ENCODE measurements around the gene RASA3.

The RASA3 gene

DNA sequence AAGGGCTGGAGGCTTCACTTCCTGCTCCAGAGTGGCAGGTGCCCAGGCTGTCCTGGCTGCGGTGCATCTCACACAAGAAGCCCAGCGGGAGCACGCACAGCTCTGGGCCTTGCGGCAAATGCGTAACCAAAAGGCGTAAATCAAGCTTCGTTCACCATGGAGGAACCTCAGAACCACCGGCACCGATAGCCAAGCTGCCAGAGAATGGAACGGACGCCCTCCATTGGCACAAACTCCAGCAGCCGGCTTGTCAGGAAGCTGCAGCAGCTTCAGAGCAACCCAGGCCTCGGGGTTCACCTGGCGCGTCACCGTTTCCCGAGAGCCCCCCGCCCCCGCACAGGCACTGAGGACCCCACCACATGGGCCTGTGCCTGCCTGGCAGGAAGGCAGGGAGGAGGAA, 76.7 kb downstream of the RASA3 start:
- no peak for DNase-seq (ENCODE audit: low read depth in 2 of 2)

DNA sequence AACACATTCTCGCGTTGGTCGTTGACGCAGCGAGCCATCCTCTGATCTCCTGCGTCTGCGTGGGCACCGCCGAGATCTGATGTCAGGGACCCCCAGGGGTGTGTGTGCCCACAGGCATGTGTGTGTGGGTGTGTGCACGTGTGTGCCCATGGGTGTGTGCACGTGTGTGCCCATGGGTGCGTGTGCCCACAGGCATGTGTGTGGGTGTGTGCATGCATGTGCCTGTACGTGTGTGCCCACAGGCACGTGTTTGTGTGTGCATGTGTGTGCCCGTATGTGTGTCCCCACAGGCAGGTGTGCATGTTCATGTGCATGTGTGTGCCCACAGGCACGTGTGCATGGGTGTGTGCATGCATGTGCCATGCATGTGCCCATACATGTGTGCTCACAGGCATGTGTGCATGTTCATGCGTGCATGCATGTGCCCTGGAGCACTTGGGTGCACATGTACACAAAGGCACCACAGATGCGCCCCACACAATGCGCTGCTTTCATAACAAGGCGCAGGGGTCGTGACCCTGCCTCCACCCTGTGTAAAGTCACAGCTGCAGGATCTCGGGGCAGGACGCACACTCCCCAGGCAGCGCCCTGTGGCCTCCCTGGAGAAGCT, 77.5 kb downstream of the RASA3 start:
- DNase-seq (ENCODE audit: low read depth in 2 of 2), result no peak

- DNase-seq (ENCODE audit: low read depth in 2 of 2), result no peak
These were observed 78.2 kb downstream of the RASA3 start for GRCh38 chr13:114054264-114054663.

DNA sequence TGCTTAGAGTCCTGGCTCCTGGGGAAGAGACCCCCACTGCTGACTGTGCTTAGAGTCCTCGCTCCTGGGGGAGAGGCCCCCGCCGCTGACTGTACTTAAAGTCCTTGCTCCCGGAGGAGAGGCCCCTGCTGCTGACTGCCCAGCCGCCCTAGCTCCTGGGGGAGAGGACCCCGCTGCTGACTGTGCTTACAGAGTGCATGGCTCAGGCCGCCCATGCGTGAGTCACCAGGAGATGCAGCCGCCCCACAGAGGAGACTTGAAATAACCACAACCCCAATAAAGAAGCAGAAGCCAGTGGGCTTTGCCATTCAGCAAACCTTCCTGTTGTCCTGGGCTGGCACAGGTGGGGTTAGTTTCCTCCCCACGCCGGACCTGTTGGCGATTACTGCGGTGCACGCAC, 79.4 kb downstream of the RASA3 start:
- DNase-seq (ENCODE audit: low read depth in 2 of 2), result no peak

- DNase-seq (ENCODE audit: low read depth in 2 of 2), result no peak
These were observed 81.6 kb downstream of the RASA3 start for GRCh38 chr13:114050536-114051450.

DNA sequence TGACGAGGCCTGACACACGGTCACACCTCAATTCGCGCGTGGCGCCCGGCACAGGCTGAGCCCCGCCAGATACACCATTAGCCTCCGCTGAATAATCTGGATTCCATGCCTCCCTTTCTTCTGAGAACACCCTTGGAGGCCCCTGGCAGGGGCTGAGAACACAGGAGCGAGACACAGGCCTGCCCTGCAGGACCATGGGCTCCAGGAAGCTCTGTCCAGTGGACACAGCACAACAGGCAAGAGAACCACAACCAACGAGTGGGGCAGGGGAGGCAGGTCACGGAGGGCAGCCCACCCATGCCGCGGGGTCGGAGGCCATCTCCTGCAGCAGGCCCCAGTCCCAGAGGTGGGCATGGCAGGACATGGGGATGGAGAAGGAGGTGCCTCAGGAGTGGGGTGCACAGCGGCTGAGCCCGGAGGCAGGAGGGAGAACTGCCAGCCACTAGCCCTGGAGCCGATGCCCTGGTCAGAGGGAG, 82.8 kb downstream of the RASA3 start:
- DNase-seq (ENCODE audit: low read depth in 2 of 2), result no peak

GRCh38 chr13:114049026-114049425, 83.4 kb downstream of the RASA3 start:
- peak; percentile 19 to 33 for DNase-seq (ENCODE audit: low read depth in 2 of 2)

- no peak for DNase-seq (ENCODE audit: low read depth in 2 of 2)
These were observed 84.0 kb downstream of the RASA3 start for GRCh38 chr13:114048443-114048842.

DNA sequence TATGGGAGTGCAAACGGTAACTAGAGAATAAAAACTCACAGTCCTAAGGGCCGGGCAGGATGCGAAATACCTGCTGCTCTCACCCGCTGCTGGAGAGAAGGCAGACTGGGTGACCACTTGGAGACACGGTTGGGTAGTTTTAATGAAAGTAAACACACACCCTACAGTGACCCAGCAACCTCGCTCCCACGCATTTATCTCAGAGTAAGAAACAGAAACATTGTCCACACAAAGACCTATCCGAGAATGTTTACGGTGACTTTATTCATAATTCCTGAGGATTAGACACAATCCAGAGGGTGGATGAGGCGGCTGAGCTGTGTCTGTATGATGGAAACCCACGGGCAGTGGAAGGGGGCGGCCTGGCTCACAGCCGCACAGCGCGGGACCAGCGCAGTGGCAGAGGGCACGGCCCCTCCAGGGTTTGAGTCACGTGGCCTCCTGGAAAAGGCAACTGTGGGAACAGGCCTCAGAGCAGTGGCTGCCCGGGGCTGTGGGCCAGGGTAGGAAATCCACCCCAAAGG, 85.0 kb downstream of the RASA3 start:
- DNase-seq (ENCODE audit: low read depth in 2 of 2), result no peak

DNA sequence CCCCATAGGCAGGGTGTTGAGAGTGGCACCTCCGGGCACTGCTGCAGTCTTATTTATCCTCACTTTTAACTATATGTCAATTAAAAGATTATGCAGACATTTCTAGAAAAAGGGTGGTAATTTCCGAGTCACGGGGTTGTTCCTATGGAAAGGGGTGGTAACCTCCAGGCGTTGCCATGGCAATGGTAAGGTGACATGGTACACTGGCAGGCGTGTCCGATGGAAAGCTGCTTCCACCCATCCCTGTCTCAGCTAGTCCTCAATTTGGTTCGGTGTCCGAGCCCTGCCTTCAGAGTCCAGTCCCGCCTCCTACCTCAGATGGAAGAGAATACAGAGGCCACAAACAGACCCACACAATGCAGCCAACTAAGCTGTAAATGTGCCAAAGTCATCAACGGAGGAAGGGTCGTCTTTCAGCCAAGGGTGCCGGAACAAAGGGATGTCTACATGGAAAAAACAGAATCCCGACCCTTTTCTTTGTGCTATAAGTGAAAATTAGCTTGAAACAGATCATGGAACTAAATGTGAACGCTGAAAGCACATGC, 85.9 kb downstream of the RASA3 start:
- DNase-seq (ENCODE audit: low read depth in 2 of 2), result no peak

DNA sequence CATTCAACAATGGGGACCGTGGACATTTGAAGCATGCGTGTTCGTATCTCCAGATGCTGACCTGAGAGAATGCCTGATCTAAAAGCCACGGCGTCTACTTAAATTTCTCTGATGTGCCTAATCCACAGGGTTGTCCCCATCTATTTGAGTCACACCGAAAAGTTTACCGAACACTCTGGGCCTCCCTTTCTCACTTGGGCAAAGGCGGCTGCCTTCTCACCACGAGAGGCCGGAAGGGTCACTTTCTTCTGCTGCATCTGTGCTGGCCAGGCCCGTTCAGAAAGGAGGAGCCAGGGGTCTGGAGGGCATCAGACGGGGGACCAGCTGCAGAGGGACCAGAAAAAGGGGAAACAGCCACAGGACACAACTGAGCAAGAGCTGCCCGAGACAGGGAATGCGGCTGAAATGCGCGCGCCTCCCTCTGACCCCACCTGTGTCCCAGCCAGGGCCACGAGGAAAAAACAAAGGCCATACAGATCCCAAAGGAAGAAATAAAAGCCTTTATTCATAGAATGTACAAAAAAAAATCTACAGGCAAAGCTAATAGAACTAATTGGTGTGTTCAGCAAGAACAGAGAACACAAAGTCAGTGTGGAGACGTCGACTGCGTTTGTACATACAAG, 87.2 kb downstream of the RASA3 start:
- DNase-seq (ENCODE audit: low read depth in 2 of 2), result no peak

DNA sequence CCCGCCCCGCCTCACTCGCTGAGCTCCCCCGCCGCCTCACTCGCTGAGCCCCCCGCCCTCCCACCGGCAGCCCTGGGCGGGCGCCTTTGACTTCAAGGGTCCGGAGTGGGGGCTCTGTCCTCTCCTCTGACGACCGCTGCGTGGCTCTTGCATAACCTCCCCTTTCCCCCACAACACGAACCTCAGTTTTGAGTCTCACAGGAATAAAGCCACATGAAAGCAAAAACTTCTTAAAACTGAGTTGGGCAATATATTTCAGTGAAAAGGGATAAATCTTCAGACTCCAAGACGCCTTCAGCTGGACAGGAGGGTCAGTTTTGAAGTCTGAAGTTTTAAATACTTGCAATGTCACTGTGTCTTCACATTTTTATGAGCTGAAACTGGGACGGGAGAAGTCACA, 87.9 kb downstream of the RASA3 start:
- no peak for DNase-seq (ENCODE audit: low read depth in 2 of 2)

- DNase-seq (ENCODE audit: low read depth in 2 of 2), result no peak
These were observed 88.9 kb downstream of the RASA3 start for GRCh38 chr13:114043421-114044053.

GRCh38 chr13:114042066-114042815, 90.2 kb downstream of the RASA3 start:
- no peak for DNase-seq (ENCODE audit: low read depth in 2 of 2)

DNA sequence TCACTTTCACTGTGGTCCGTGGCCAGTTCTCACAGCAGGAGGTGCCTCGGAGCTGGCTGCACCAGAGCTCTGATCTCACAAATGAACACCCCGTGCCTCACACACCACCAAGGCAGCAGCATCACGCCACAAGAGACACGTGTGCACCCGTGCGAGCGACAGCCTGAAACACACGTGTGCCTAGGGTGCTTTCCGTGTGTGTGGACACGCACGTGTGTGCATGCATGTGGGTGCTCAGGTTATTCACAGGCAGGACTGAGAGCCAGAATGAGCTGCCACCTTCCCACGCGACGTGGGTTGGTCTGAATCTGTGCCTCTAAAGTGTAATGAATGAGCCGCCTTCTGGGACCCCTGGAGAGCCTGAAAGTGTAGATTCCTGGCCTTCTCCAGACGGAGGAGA, 90.9 kb downstream of the RASA3 start:
- no peak for DNase-seq (ENCODE audit: low read depth in 2 of 2)

- DNase-seq (ENCODE audit: low read depth in 2 of 2), result no peak
These were observed 92.8 kb downstream of the RASA3 start for GRCh38 chr13:114039471-114040141.

DNA sequence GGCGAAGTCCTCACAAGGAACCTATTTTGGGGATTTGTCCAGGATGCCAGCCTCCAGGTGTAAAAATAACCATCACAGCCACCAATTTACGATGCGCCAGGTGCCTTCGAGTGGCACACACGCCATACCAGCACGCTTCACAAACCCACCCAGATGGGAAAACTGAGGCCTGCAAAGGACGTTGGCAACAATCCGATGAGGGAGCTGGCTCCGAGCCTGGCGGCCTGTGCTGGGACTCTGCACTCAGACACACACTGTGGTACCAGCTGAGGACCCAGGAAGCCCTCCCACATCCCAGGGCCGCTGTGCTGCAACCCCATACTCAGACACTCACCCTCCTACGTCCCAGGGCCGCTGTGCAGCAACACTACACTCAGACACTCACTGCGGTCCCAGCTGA, 93.5 kb downstream of the RASA3 start:
- no peak for DNase-seq (ENCODE audit: low read depth in 2 of 2)

DNA sequence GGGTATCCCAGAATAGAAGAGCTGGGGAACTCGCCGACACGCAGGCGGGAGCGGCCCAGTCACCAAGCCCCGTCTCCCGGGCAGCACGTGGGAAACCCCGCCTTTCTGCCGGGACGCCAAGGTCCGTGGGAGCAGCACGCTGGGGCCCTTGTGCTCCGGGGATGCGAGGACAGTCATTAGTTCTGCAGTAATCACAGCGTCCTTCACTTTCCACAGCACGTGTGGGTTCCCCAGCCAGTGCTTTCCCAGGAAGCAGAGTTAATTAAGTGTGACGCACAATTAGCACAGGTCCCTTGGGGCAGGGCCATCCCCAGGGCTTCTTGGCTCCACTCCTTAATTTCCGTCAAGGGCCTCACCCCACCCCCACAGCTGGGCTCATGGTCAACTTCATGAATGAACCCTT, 94.2 kb downstream of the RASA3 start:
- no peak for DNase-seq (ENCODE audit: low read depth in 2 of 2)

DNA sequence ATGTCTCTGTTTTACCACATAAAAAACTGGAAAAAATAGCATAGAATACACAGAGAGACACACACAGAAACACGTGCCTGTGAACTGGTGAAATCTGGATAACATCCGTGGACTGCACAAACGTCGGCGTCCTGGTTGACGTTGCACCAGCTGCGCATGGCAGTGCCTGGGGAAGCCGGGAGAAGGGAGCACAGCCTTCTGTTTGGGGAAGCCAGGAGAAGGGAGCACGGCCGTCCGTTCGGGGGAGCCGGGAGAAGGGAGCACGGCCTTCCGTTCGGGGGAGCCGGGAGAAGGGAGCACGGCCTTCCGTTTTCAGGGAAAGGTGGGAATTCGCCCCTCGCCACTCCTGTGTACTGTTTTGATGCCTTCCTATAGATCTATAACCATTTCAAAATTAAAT, 94.7 kb downstream of the RASA3 start:
- DNase-seq (ENCODE audit: low read depth in 2 of 2), result no peak

All from stimulated activated CD8-positive, alpha-beta memory T cell treated with anti-CD3 and anti-CD28 coated beads, Interleukin-2, amount 100 ng/mL, for 1 hour (primary cell).